ENCODE results near the gene RIMOC1.

The RIMOC1 gene

GRCh38 chr5:41869724-41870626 is 34.2 kb upstream of the RIMOC1 start, which contains the start of gene OXCT1:
Gene OXCT1 (minus strand): TSS chr5:41870425. CDS start chr5:41870358, 67 bp downstream.
- DNase-seq (ENCODE audit: low read depth, low spot score) = peak; percentile 51
- peak; percentile 26 for TF ChIP-seq YY1 (IDR thresholded peaks at IDR 0.05; ENCODE audit: insufficient read depth, insufficient read length)
- TF ChIP-seq ZNF274 (IDR thresholded peaks at IDR 0.05; ENCODE audit: low read depth, low read length) = no peak
- no peaks in the 10 kb centered on the region; the same call in 1 of the 2 replicates for H3K9me3 ChIP-seq (ENCODE audit: insufficient read depth, low read length)
- peaks cover 8% of the 10 kb centered on the region for H3K36me3 ChIP-seq (ENCODE audit: insufficient read depth, insufficient read length, low read length)
- peaks cover 19% of the 10 kb centered on the region for H3K27me3 ChIP-seq (ENCODE audit: insufficient read depth, insufficient read length)
- no peaks in the 10 kb centered on the region for H3K4me1 ChIP-seq (ENCODE audit: insufficient read depth, insufficient read length)
- peak within 1 kb of the TSS; percentile 89 for H3K9ac ChIP-seq (ENCODE audit: insufficient read length, low read depth)
- peak within 1 kb of the TSS; percentile 82 for H3K4me3 ChIP-seq (ENCODE audit: insufficient read length, low read depth)

DNA sequence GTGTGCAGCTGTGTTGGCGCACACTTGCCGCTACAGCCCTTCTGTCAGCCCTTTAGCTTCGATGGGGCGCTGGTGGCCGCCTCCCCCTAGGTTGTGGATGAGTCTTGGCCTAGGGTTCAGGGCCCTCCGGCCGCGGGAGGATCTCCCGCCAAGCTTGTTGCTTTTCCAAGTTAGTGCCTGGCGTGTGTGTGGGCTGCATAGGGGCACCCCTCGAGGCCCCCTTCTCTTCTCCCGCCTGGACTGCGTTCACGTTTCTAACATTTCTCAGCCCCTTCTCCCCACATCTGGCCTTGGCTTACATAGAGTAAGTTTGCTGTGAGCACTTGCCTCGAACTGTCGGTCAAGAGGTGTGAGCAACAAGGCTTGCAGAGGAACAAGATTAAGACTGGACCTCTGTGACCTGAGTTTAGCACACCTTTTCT is 33.5 kb upstream of the RIMOC1 start:
- TF ChIP-seq YY1 (IDR thresholded peaks at IDR 0.05; ENCODE audit: insufficient read depth, insufficient read length) = no peak
- H3K27me3 ChIP-seq (ENCODE audit: insufficient read depth, insufficient read length) = peaks cover 19% of the 10 kb centered on the region
- peaks cover 8% of the 10 kb centered on the region for H3K36me3 ChIP-seq (ENCODE audit: insufficient read depth, insufficient read length, low read length)
- peak overlapping the region; percentile 82 for H3K4me3 ChIP-seq (ENCODE audit: insufficient read length, low read depth)
- H3K9ac ChIP-seq (ENCODE audit: insufficient read length, low read depth) = peak overlapping the region; percentile 89
- H3K9me3 ChIP-seq (ENCODE audit: insufficient read depth, low read length) = no peaks in the 10 kb centered on the region; the same call in 1 of the 2 replicates
- DNase-seq (ENCODE audit: low read depth, low spot score) = no peak
- H3K4me1 ChIP-seq (ENCODE audit: insufficient read depth, insufficient read length) = no peaks in the 10 kb centered on the region

DNA sequence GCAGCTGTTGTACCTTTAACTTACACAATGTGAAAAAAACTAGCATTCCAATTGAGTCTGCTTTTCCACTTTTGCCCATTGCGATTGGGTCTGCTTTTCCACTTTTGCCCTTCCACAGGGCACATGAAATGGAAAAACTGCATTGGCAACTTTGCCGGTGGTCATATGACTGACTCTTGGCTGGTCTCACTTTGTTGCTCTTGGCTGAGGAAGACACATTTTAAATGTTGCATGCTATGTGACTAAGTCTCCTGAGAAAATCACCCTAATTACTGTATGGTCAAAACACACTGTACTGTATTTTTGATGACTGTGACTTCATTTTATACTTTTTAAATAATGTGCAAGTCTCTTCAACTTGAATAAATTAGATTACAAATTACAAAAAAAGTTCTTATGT is 32.3 kb upstream of the RIMOC1 start:
- no peak overlapping the region for H3K9ac ChIP-seq (ENCODE audit: insufficient read length, low read depth)
- H3K4me1 ChIP-seq (ENCODE audit: insufficient read depth, insufficient read length) = no peaks in the 10 kb centered on the region
- no peak overlapping the region for H3K4me3 ChIP-seq (ENCODE audit: insufficient read length, low read depth)
- H3K9me3 ChIP-seq (ENCODE audit: insufficient read depth, low read length) = no peaks in the 10 kb centered on the region; the same call in 1 of the 2 replicates
- no peak for DNase-seq (ENCODE audit: low read depth, low spot score)
- peaks cover 19% of the 10 kb centered on the region for H3K27me3 ChIP-seq (ENCODE audit: insufficient read depth, insufficient read length)
- peaks cover 8% of the 10 kb centered on the region for H3K36me3 ChIP-seq (ENCODE audit: insufficient read depth, insufficient read length, low read length)
- TF ChIP-seq ZNF274 (IDR thresholded peaks at IDR 0.05; ENCODE audit: low read depth, low read length) = no peak
- no peak for TF ChIP-seq YY1 (IDR thresholded peaks at IDR 0.05; ENCODE audit: insufficient read depth, insufficient read length)
- no peak for TF ChIP-seq SUZ12 (IDR thresholded peaks at IDR 0.05; ENCODE audit: extremely low read depth, insufficient read depth, insufficient read length)

GRCh38 chr5:41874512-41875060 is 29.6 kb upstream of the RIMOC1 start:
- H3K4me3 ChIP-seq (ENCODE audit: insufficient read length, low read depth) = no peak overlapping the region
- TF ChIP-seq ZNF274 (IDR thresholded peaks at IDR 0.05; ENCODE audit: low read depth, low read length) (no peak), SUZ12 (IDR thresholded peaks at IDR 0.05; ENCODE audit: extremely low read depth, insufficient read depth, insufficient read length) (no peak), YY1 (IDR thresholded peaks at IDR 0.05; ENCODE audit: insufficient read depth, insufficient read length) (no peak)
- DNase-seq (ENCODE audit: low read depth, low spot score) = no peak
- no peaks in the 10 kb centered on the region for H3K36me3 ChIP-seq (ENCODE audit: insufficient read depth, insufficient read length, low read length)
- no peaks in the 10 kb centered on the region for H3K4me1 ChIP-seq (ENCODE audit: insufficient read depth, insufficient read length)
- H3K9ac ChIP-seq (ENCODE audit: insufficient read length, low read depth) = no peak overlapping the region
- H3K27me3 ChIP-seq (ENCODE audit: insufficient read depth, insufficient read length) = peaks cover 14% of the 10 kb centered on the region
- no peaks in the 10 kb centered on the region for H3K9me3 ChIP-seq (ENCODE audit: insufficient read depth, low read length)

DNA sequence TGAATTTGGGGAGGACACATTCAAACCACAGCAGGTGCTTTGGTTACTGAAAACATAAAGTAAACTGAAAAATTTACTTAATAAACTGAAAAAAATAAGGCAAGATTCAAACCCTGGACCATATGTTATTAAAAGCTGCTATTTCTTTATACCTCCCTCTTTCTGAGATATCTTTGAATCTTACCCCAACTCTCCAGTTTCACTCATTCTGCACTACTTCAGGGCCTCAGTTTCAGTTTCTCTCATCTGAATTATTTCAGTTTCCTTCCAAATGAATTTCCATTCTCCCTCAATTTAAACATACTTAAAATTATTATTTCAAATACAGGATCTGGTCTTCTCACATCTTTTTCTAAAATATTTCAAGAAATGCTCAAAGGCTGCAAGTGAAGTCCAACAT is 29.0 kb upstream of the RIMOC1 start:
- Histone ChIP-seq H3K4me1 (ENCODE audit: insufficient read depth, insufficient read length) (no peaks in the 10 kb centered on the region), H3K9ac (ENCODE audit: insufficient read length, low read depth) (no peak overlapping the region), H3K36me3 (ENCODE audit: insufficient read depth, insufficient read length, low read length) (no peaks in the 10 kb centered on the region), H3K27me3 (ENCODE audit: insufficient read depth, insufficient read length) (peaks cover 14% of the 10 kb centered on the region), H3K4me3 (ENCODE audit: insufficient read length, low read depth) (no peak overlapping the region), H3K9me3 (ENCODE audit: insufficient read depth, low read length) (no peaks in the 10 kb centered on the region; the same call in 1 of the 2 replicates)
- no peak for TF ChIP-seq SUZ12 (IDR thresholded peaks at IDR 0.05; ENCODE audit: extremely low read depth, insufficient read depth, insufficient read length)
- TF ChIP-seq ZNF274 (IDR thresholded peaks at IDR 0.05; ENCODE audit: low read depth, low read length) = no peak
- TF ChIP-seq YY1 (IDR thresholded peaks at IDR 0.05; ENCODE audit: insufficient read depth, insufficient read length) = no peak
- DNase-seq (ENCODE audit: low read depth, low spot score) = no peak

GRCh38 chr5:41876678-41877077 is 27.5 kb upstream of the RIMOC1 start:
- no peaks in the 10 kb centered on the region for H3K36me3 ChIP-seq (ENCODE audit: insufficient read depth, insufficient read length, low read length)
- H3K4me3 ChIP-seq (ENCODE audit: insufficient read length, low read depth) = no peak overlapping the region
- no peaks in the 10 kb centered on the region; the same call in none of the 2 replicates for H3K9me3 ChIP-seq (ENCODE audit: insufficient read depth, low read length)
- H3K9ac ChIP-seq (ENCODE audit: insufficient read length, low read depth) = no peak overlapping the region
- peaks cover 4% of the 10 kb centered on the region for H3K27me3 ChIP-seq (ENCODE audit: insufficient read depth, insufficient read length)
- H3K4me1 ChIP-seq (ENCODE audit: insufficient read depth, insufficient read length) = no peaks in the 10 kb centered on the region
- no peak for DNase-seq (ENCODE audit: low read depth, low spot score)
- TF ChIP-seq ZNF274 (IDR thresholded peaks at IDR 0.05; ENCODE audit: low read depth, low read length) = no peak
- TF ChIP-seq YY1 (IDR thresholded peaks at IDR 0.05; ENCODE audit: insufficient read depth, insufficient read length) = no peak
- no peak for TF ChIP-seq SUZ12 (IDR thresholded peaks at IDR 0.05; ENCODE audit: extremely low read depth, insufficient read depth, insufficient read length)

DNA sequence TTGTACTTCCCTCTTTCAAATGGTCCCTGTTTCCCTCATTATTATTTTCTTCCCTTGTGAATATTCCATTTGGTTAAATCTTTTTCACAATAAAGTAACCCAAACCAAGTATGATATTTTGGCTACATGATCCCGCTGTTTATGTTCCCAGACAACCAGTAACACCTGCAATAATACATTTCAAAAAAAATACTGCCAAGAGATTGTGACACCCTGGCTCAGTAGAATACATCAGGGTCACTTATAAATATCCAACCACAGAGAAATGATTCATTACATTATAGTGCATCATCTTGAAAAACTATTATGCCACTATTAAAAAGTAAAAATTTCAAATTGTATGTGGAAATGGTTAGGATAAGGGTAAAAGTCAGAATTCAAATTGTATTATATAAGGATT is 26.7 kb upstream of the RIMOC1 start:
- DNase-seq (ENCODE audit: low read depth, low spot score) = no peak
- Histone ChIP-seq H3K9me3 (ENCODE audit: insufficient read depth, low read length) (no peaks in the 10 kb centered on the region; the same call in none of the 2 replicates), H3K4me1 (ENCODE audit: insufficient read depth, insufficient read length) (no peaks in the 10 kb centered on the region), H3K36me3 (ENCODE audit: insufficient read depth, insufficient read length, low read length) (no peaks in the 10 kb centered on the region), H3K27me3 (ENCODE audit: insufficient read depth, insufficient read length) (no peaks in the 10 kb centered on the region), H3K9ac (ENCODE audit: insufficient read length, low read depth) (no peak overlapping the region), H3K4me3 (ENCODE audit: insufficient read length, low read depth) (no peak overlapping the region)
- TF ChIP-seq YY1 (IDR thresholded peaks at IDR 0.05; ENCODE audit: insufficient read depth, insufficient read length) (no peak), ZNF274 (IDR thresholded peaks at IDR 0.05; ENCODE audit: low read depth, low read length) (no peak), SUZ12 (IDR thresholded peaks at IDR 0.05; ENCODE audit: extremely low read depth, insufficient read depth, insufficient read length) (no peak)

Data from NT2/D1 (cell line).